Body of pancreas (tissue), 4 donors: ENCODE results near the gene CDR2.

Source experiments
- POLR2A ChIP-seq, 3 donors: fragments of 450-650 bp; IDR thresholded peaks; one replicate each; pipeline ENCODE4 v1.6.1; 2016; ENCODE audit warnings: antibody characterized with exemption in 3 of 3, mild to moderate bottlenecking in 2 of 3
- TF ChIP-seq, protein P1 (sequence below), 7 experiments: fragments of 450-650 bp in 4 of 7; fragments of 200-600 bp in 3 of 7; sonication (generic) in 3 of 7; IDR thresholded peaks; one replicate each; pipeline ENCODE4 v1.5.1; 2016 to 2019; ENCODE audit warnings: antibody characterized with exemption in 7 of 7

DNA sequence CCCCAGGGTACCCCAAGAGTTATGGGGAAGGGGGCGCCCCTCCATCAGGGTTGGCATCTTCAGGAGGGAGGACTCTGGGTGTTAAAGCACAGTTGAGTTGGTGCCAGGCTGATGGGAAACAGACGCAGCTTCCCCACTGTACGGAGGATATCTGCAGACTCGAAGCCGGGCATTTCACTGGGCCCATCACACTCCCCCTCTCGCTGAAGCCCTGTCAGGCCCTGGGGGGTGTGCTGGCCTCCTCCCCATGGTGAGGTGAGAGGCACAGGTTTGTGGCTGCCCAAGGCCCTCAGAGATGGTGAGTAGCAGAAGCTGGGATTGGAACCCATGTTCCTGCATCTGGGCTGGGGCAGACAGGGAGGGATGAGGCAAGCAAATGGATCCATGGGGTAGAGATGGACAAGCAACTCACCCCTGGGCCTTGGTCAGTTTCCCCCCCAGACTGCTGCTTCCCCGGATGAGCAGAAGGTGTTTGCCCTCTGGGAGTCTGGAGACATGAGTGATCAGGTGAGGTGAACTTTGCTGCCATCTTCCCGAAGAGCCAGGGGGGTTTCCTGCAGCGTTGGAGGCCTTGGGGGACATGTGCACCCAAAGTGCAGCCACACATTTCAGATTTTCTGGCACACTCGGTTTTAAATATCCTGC, 46.2 kb downstream of the CDR2 start:
- TF ChIP-seq, protein P1, sequence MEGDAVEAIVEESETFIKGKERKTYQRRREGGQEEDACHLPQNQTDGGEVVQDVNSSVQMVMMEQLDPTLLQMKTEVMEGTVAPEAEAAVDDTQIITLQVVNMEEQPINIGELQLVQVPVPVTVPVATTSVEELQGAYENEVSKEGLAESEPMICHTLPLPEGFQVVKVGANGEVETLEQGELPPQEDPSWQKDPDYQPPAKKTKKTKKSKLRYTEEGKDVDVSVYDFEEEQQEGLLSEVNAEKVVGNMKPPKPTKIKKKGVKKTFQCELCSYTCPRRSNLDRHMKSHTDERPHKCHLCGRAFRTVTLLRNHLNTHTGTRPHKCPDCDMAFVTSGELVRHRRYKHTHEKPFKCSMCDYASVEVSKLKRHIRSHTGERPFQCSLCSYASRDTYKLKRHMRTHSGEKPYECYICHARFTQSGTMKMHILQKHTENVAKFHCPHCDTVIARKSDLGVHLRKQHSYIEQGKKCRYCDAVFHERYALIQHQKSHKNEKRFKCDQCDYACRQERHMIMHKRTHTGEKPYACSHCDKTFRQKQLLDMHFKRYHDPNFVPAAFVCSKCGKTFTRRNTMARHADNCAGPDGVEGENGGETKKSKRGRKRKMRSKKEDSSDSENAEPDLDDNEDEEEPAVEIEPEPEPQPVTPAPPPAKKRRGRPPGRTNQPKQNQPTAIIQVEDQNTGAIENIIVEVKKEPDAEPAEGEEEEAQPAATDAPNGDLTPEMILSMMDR (IDR thresholded peaks at IDR 0.05), result no peak
- no peak for TF ChIP-seq POLR2A (IDR thresholded peaks at IDR 0.05)
